Fibroblast of mammary gland (primary cell): Measurements from ENCODE around the gene ZSCAN30.

Experiments
- DNase-seq: peaks from one replicate; pipeline ENCODE4 v3.0.0-alpha.2; 2010; ENCODE audit warnings: low read depth
- H3K4me3 ChIP-seq: 2 replicates; pipeline ENCODE4 v1.5.1; 2011; ENCODE audit warnings: low read depth, mild to moderate bottlenecking, low read length, moderate library complexity; ENCODE audit not compliant: control insufficient read depth
- CTCF ChIP-seq: conservative IDR thresholded peaks from 2 replicates; pipeline ENCODE4 v1.5.1; 2011; ENCODE audit warnings: low read depth, low read length, inconsistent platforms; ENCODE audit not compliant: control insufficient read depth, insufficient read depth

Gene ZSCAN30

DNA sequence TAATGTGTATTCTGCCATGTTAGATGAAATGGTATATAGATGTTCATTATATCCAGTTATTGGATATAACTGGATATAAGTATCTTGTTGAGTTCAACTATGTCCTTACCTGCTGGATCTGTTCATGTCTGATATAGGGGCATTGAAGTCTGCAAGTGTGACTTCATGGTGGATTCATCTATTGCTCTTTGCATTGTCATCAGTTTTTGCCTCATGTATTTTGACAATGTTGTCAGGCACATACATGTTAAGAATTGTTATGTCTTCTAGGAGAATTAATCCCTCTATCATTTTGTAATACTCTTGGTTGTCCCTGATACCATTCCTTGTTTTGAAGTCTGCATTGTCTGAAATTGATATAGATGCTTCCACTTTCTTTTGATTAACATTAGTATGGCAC is 38.8 kb upstream of the ZSCAN30 start:
- DNase-seq, result no peak
- H3K4me3 ChIP-seq, result no peak overlapping the region
- TF ChIP-seq CTCF, result no peak

- no peak for TF ChIP-seq CTCF
- no peak overlapping the region for H3K4me3 ChIP-seq
- no peak for DNase-seq
Observed at GRCh38 chr18:35326695-35327387, 36.8 kb upstream of the ZSCAN30 start.

GRCh38 chr18:35324926-35325655 is 35.1 kb upstream of the ZSCAN30 start:
- no peak overlapping the region for H3K4me3 ChIP-seq
- TF ChIP-seq CTCF, result no peak
- DNase-seq, result no peak

DNA sequence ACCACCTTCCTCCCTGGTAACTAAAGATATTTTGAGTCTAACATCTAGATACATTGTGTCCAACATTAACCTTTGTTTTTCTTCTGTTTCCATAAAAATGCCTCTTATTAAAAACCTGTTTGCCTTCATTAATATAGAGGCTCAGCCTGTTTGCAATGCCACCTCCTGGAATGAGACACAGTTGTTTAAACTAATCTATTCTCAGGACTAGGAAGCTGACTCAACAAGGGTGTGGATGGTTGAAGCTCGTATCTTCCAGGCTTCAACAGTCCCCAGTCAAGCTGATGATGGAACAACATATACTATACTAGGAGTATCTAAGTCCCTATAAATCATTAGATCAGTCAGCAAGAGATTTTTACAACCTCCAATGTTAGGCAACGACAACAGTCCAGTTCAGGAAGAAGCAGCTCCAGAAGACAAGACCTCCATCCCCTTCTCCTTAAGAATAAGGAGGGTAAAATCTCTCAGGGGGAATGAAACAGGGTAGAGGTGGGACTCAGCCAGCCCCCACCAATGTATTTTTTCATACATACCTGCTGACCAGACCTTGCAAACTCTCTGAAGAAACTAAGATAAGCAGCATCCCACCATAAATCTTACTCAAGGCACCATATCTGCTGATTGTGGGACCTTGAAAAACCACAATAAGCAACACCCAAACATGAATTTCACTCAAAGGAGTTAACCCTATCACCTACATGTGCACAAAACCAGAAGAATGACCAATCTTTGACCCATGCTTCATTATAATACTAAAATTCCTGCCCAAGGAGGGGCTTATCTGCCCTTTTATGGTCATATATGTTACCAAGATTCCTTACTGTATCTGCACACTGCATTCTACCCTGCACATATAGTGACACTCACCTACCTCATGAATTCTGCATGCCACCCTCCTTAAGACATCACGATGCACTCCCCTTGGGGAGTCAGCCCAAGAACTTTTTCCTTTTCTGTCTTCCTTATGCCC is 32.7 kb upstream of the ZSCAN30 start:
- no peak for DNase-seq
- TF ChIP-seq CTCF, result no peak
- H3K4me3 ChIP-seq, result no peak overlapping the region

- TF ChIP-seq CTCF, result no peak
- no peak overlapping the region for H3K4me3 ChIP-seq
- peak; percentile 44 for DNase-seq
Observed at GRCh38 chr18:35311496-35311895, 21.5 kb upstream of the ZSCAN30 start.

GRCh38 chr18:35306588-35307250 is 16.7 kb upstream of the ZSCAN30 start:
- no peak for TF ChIP-seq CTCF
- H3K4me3 ChIP-seq, result no peak overlapping the region
- no peak for DNase-seq
